WTC11 (cell line): ENCODE data around the gene MON1A. TPM values are rescaled to one million over a fixed set of nuclear protein-coding genes. Genes with fewer than 3 reads are reported as not detected.

Experiments
- ATAC-seq: fragments of 200-7000 bp; cut with Tn5 transposase; 2 replicates; pipeline ENCODE4 v1.10.0; 2021; ENCODE audit warnings: mild to moderate bottlenecking, moderate library complexity
- CTCF ChIA-PET: fragments of 300-600 bp; sonication (Branson Sonifier 250); formaldehyde crosslinking; loops from one replicate; lab custom pipeline; 2021; ENCODE audit warnings: antibody characterized with exemption; lab: Charles Lee
- POLR2A ChIA-PET: fragments of 350-600 bp; sonication (Branson Sonifier 250); formaldehyde crosslinking; loops from one replicate; lab custom pipeline; 2021; ENCODE audit warnings: antibody characterized with exemption; lab: Charles Lee
- DNase-seq: peaks from one replicate; pipeline ENCODE4 v3.0.0; 2021; ENCODE audit warnings: low spot score
- H3K27ac Mint-ChIP-seq: 2 replicates; pipeline ENCODE4 v1.8.0; 2021; ENCODE audit warnings: mixed read lengths
- H3K27me3 Mint-ChIP-seq: 2 replicates; pipeline ENCODE4 v1.8.0; 2021; ENCODE audit warnings: low read depth, mild to moderate bottlenecking, moderate library complexity, mixed read lengths
- H3K36me3 Mint-ChIP-seq: 2 replicates; pipeline ENCODE4 v1.8.0; 2021; ENCODE audit warnings: mixed read lengths
- H3K4me1 Mint-ChIP-seq: 2 replicates; pipeline ENCODE4 v1.8.0; 2022; ENCODE audit warnings: mixed read lengths
- H3K4me3 Mint-ChIP-seq: 2 replicates; pipeline ENCODE4 v1.8.0; 2021; ENCODE audit warnings: mild to moderate bottlenecking, moderate library complexity, mixed read lengths
- H3K9me3 Mint-ChIP-seq: 2 replicates; pipeline ENCODE4 v1.8.0; 2021; ENCODE audit warnings: mixed read lengths
- ATF1 ChIP-seq: sonication (generic); formaldehyde crosslinking; IDR thresholded peaks from 2 replicates; pipeline ENCODE4 v1.8.1; 2023; ENCODE audit warnings: mild to moderate bottlenecking, moderate library complexity, missing genetic modification reagents
- ATF2 ChIP-seq: sonication (generic); formaldehyde crosslinking; IDR thresholded peaks from 2 replicates; pipeline ENCODE4 v1.8.1; 2022; ENCODE audit warnings: low read depth, missing genetic modification reagents, borderline replicate concordance
- CDX4 ChIP-seq: fragments of 250-450 bp; sonication (Bioruptor Pico); IDR thresholded peaks from 2 replicates; pipeline ENCODE4 v1.9.0; 2021; ENCODE audit warnings: moderate library complexity, mild to moderate bottlenecking, inconsistent platforms, borderline replicate concordance
- E2F1 ChIP-seq: sonication (generic); formaldehyde crosslinking; IDR thresholded peaks from 2 replicates; pipeline ENCODE4 v1.8.0; 2022; ENCODE audit warnings: mild to moderate bottlenecking, missing genetic modification reagents
- FOXP1 ChIP-seq: sonication (generic); formaldehyde crosslinking; IDR thresholded peaks from 2 replicates; pipeline ENCODE4 v1.8.0; 2022; ENCODE audit warnings: missing genetic modification reagents, mild to moderate bottlenecking, moderate library complexity, borderline replicate concordance
- GTF2I ChIP-seq: fragments of 250-450 bp; sonication (Bioruptor Pico); conservative IDR thresholded peaks from 2 replicates; pipeline ENCODE4 v1.4.0; 2021; ENCODE audit warnings: mild to moderate bottlenecking
- JAZF1 ChIP-seq: fragments of 250-450 bp; sonication (Bioruptor Pico); IDR thresholded peaks from 2 replicates; pipeline ENCODE4 v1.9.0; 2021; ENCODE audit warnings: moderate library complexity, mild to moderate bottlenecking, inconsistent platforms
- JUN ChIP-seq: sonication (generic); formaldehyde crosslinking; IDR thresholded peaks from 2 replicates; pipeline ENCODE4 v1.8.0; 2023; ENCODE audit warnings: mild to moderate bottlenecking, missing genetic modification reagents
- NR2C2 ChIP-seq: sonication (generic); formaldehyde crosslinking; IDR thresholded peaks from 2 replicates; pipeline ENCODE4 v1.8.0; 2022; ENCODE audit warnings: mild to moderate bottlenecking, missing genetic modification reagents
- RELA ChIP-seq: sonication (generic); formaldehyde crosslinking; IDR thresholded peaks from 2 replicates; pipeline ENCODE4 v1.8.1; 2022; ENCODE audit warnings: missing genetic modification reagents, mild to moderate bottlenecking, borderline replicate concordance
- STAT6 ChIP-seq: sonication (generic); formaldehyde crosslinking; conservative IDR thresholded peaks from 2 replicates; pipeline ENCODE4 v1.8.1; 2023; ENCODE audit warnings: mild to moderate bottlenecking, low read depth, missing genetic modification reagents, moderate library complexity
- TCF7 ChIP-seq: sonication (generic); formaldehyde crosslinking; IDR thresholded peaks from 2 replicates; pipeline ENCODE4 v1.8.0; 2022; ENCODE audit warnings: mild to moderate bottlenecking, low read depth, missing genetic modification reagents, moderate library complexity
- ZBTB21 ChIP-seq: sonication (generic); formaldehyde crosslinking; IDR thresholded peaks from 2 replicates; pipeline ENCODE4 v1.8.1; 2023; ENCODE audit warnings: mild to moderate bottlenecking, missing genetic modification reagents, borderline replicate concordance
- ZNF138 ChIP-seq: sonication (generic); formaldehyde crosslinking; conservative IDR thresholded peaks from 2 replicates; pipeline ENCODE4 v1.8.1; 2022; ENCODE audit warnings: mild to moderate bottlenecking, moderate library complexity, missing genetic modification reagents
- total RNA-seq: library from RNA; stranded (reverse); gene quantifications from 3 replicates; pipeline ENCODE4 v1.2.3, GENCODE V29; 2021
- TF ChIP-seq, protein P1 (sequence below): fragments of 250-450 bp; sonication (Bioruptor Pico); IDR thresholded peaks from 2 replicates; pipeline ENCODE4 v1.9.0; 2021; ENCODE audit warnings: mild to moderate bottlenecking, borderline replicate concordance
- TF ChIP-seq, protein P2 (sequence below): sonication (generic); formaldehyde crosslinking; IDR thresholded peaks from 2 replicates; pipeline ENCODE4 v1.8.1; 2023; ENCODE audit warnings: mild to moderate bottlenecking, moderate library complexity, missing genetic modification reagents
- TF ChIP-seq, protein P3 (sequence below): fragments of 250-450 bp; sonication (Bioruptor Pico); IDR thresholded peaks from 2 replicates; pipeline ENCODE4 v2.1.2; 2022; ENCODE audit warnings: mild to moderate bottlenecking, moderate library complexity
- TF ChIP-seq, protein P4 (sequence below): sonication (generic); formaldehyde crosslinking; IDR thresholded peaks from 2 replicates; pipeline ENCODE4 v1.8.0; 2022; ENCODE audit warnings: missing genetic modification reagents

The MON1A gene
- total RNA-seq, 1 experiment from 2014 or later = 8.6 TPM

DNA sequence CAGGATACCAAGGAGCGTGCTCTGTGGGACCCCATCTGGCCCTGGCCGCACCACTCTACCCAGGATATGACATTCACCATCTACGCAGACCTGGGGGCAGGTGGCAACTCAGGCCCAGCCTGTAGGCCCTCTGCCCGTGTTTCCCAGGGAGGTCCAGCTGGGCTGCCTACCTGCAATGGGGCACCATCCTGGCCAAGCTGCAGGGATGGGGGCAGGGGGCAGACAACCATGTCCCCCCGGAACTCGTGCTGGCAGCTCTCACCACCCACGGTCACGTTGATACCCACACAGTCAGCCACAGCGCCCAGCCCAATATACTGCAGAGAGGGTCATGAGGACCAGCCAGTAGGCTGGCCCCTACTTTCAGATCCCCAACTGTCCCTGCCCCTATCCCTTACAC, 33.8 kb downstream of the MON1A start:
- no peak for ATAC-seq
- H3K27ac Mint-ChIP-seq = no peak overlapping the region
- no peaks in the 10 kb centered on the region for H3K4me1 Mint-ChIP-seq
- no peaks in the 10 kb centered on the region for H3K9me3 Mint-ChIP-seq
- POLR2A ChIA-PET = interaction anchor here (1.3 kb wide), 1 partner anchor 15 kb away, joined by 3 read pairs; no protein-coding TSS in a partner anchor
- H3K27me3 Mint-ChIP-seq = no peaks in the 10 kb centered on the region
- no peak for DNase-seq
- no peak overlapping the region for H3K4me3 Mint-ChIP-seq
- H3K36me3 Mint-ChIP-seq = no peaks in the 10 kb centered on the region
- CTCF ChIA-PET = interaction anchor here (0.8 to 1.8 kb wide), 3 partner anchors 15 to 93 kb away, joined by 4 to 5 read pairs (median 4); partner anchors contain the start of gene INKA1
- TF ChIP-seq CDX4 (CRISPR knock-in tag) (no peak), ATF2 (no peak), JAZF1 (CRISPR knock-in tag) (no peak), ZNF138 (CRISPR knock-in tag) (no peak), TCF7 (no peak), STAT6 (no peak), RELA (no peak), GTF2I (CRISPR knock-in tag) (no peak), ZBTB21 (CRISPR knock-in tag) (no peak), FOXP1 (CRISPR knock-in tag) (no peak), JUN (CRISPR knock-in tag) (no peak)
- TF ChIP-seq, protein P1, sequence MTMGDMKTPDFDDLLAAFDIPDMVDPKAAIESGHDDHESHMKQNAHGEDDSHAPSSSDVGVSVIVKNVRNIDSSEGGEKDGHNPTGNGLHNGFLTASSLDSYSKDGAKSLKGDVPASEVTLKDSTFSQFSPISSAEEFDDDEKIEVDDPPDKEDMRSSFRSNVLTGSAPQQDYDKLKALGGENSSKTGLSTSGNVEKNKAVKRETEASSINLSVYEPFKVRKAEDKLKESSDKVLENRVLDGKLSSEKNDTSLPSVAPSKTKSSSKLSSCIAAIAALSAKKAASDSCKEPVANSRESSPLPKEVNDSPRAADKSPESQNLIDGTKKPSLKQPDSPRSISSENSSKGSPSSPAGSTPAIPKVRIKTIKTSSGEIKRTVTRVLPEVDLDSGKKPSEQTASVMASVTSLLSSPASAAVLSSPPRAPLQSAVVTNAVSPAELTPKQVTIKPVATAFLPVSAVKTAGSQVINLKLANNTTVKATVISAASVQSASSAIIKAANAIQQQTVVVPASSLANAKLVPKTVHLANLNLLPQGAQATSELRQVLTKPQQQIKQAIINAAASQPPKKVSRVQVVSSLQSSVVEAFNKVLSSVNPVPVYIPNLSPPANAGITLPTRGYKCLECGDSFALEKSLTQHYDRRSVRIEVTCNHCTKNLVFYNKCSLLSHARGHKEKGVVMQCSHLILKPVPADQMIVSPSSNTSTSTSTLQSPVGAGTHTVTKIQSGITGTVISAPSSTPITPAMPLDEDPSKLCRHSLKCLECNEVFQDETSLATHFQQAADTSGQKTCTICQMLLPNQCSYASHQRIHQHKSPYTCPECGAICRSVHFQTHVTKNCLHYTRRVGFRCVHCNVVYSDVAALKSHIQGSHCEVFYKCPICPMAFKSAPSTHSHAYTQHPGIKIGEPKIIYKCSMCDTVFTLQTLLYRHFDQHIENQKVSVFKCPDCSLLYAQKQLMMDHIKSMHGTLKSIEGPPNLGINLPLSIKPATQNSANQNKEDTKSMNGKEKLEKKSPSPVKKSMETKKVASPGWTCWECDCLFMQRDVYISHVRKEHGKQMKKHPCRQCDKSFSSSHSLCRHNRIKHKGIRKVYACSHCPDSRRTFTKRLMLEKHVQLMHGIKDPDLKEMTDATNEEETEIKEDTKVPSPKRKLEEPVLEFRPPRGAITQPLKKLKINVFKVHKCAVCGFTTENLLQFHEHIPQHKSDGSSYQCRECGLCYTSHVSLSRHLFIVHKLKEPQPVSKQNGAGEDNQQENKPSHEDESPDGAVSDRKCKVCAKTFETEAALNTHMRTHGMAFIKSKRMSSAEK = no peak
- TF ChIP-seq, protein P2, sequence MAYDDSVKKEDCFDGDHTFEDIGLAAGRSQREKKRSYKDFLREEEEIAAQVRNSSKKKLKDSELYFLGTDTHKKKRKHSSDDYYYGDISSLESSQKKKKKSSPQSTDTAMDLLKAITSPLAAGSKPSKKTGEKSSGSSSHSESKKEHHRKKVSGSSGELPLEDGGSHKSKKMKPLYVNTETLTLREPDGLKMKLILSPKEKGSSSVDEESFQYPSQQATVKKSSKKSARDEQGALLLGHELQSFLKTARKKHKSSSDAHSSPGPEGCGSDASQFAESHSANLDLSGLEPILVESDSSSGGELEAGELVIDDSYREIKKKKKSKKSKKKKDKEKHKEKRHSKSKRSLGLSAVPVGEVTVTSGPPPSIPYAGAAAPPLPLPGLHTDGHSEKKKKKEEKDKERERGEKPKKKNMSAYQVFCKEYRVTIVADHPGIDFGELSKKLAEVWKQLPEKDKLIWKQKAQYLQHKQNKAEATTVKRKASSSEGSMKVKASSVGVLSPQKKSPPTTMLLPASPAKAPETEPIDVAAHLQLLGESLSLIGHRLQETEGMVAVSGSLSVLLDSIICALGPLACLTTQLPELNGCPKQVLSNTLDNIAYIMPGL (CRISPR knock-in tag) = no peak
- TF ChIP-seq, all 79 proteins: peak for 0

- Mint-ChIP-seq H3K4me1 (no peaks in the 10 kb centered on the region), H3K27ac (no peak overlapping the region), H3K27me3 (no peaks in the 10 kb centered on the region), H3K9me3 (no peaks in the 10 kb centered on the region), H3K36me3 (no peaks in the 10 kb centered on the region), H3K4me3 (no peak overlapping the region)
- ChIA-PET POLR2A (interaction anchor here (0.6 kb wide), 1 partner anchor 53 kb away, joined by 7 read pairs; no protein-coding TSS in a partner anchor), CTCF (interaction anchor here (0.6 to 1.6 kb wide), 5 partner anchors 9 to 65 kb away, joined by 3 to 6 read pairs (median 4); no protein-coding TSS in a partner anchor)
- ATAC-seq (no peak), DNase-seq (no peak)
- TF ChIP-seq, protein P3, sequence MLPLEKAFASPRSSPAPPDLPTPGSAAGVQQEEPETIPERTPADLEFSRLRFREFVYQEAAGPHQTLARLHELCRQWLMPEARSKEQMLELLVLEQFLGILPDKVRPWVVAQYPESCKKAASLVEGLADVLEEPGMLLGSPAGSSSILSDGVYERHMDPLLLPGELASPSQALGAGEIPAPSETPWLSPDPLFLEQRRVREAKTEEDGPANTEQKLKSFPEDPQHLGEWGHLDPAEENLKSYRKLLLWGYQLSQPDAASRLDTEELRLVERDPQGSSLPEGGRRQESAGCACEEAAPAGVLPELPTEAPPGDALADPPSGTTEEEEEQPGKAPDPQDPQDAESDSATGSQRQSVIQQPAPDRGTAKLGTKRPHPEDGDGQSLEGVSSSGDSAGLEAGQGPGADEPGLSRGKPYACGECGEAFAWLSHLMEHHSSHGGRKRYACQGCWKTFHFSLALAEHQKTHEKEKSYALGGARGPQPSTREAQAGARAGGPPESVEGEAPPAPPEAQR (CRISPR knock-in tag) = no peak
- TF ChIP-seq NR2C2 (CRISPR knock-in tag) = no peak
- TF ChIP-seq E2F1 (CRISPR knock-in tag) = no peak
- TF ChIP-seq ATF1 (CRISPR knock-in tag) = no peak
- TF ChIP-seq, protein P4, sequence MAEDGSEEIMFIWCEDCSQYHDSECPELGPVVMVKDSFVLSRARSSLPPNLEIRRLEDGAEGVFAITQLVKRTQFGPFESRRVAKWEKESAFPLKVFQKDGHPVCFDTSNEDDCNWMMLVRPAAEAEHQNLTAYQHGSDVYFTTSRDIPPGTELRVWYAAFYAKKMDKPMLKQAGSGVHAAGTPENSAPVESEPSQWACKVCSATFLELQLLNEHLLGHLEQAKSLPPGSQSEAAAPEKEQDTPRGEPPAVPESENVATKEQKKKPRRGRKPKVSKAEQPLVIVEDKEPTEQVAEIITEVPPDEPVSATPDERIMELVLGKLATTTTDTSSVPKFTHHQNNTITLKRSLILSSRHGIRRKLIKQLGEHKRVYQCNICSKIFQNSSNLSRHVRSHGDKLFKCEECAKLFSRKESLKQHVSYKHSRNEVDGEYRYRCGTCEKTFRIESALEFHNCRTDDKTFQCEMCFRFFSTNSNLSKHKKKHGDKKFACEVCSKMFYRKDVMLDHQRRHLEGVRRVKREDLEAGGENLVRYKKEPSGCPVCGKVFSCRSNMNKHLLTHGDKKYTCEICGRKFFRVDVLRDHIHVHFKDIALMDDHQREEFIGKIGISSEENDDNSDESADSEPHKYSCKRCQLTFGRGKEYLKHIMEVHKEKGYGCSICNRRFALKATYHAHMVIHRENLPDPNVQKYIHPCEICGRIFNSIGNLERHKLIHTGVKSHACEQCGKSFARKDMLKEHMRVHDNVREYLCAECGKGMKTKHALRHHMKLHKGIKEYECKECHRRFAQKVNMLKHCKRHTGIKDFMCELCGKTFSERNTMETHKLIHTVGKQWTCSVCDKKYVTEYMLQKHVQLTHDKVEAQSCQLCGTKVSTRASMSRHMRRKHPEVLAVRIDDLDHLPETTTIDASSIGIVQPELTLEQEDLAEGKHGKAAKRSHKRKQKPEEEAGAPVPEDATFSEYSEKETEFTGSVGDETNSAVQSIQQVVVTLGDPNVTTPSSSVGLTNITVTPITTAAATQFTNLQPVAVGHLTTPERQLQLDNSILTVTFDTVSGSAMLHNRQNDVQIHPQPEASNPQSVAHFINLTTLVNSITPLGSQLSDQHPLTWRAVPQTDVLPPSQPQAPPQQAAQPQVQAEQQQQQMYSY (CRISPR knock-in tag) = no peak
Observed at GRCh38 chr3:49889296-49889695, 40.3 kb downstream of the MON1A start.
